22Rv1 (cell line): ENCODE results near the gene CATSPERB.

Experiments used
- ZFX ChIP-seq: fragments of 450-650 bp; IDR thresholded peaks from 2 replicates; pipeline ENCODE4 v1.6.1; 2017; ENCODE audit warnings: antibody characterized with exemption, borderline replicate concordance
- TF ChIP-seq, protein P1 (sequence below): fragments of 450-650 bp; IDR thresholded peaks from 2 replicates; pipeline ENCODE4 v1.5.1; 2017; ENCODE audit warnings: mild to moderate bottlenecking

DNA sequence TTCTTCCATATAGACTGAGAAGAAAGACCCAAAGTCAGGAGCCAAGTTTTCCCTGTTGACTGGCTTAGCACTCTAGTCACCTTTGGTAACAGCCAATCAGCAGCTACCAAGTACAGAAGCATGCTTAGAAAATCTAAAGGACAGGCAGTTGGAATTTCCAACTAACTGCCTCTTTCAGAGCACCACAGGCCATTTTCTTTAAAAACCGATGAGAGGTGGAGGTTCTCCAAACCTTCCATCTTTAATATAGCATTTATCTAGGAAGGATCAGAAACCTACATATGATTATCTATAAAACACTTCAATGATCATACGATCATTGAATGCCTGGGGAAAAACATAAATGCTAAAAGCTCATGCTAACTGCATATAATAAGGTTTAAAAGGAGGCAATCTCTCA, at the start of gene CATSPERB:
- TF ChIP-seq, protein P1, sequence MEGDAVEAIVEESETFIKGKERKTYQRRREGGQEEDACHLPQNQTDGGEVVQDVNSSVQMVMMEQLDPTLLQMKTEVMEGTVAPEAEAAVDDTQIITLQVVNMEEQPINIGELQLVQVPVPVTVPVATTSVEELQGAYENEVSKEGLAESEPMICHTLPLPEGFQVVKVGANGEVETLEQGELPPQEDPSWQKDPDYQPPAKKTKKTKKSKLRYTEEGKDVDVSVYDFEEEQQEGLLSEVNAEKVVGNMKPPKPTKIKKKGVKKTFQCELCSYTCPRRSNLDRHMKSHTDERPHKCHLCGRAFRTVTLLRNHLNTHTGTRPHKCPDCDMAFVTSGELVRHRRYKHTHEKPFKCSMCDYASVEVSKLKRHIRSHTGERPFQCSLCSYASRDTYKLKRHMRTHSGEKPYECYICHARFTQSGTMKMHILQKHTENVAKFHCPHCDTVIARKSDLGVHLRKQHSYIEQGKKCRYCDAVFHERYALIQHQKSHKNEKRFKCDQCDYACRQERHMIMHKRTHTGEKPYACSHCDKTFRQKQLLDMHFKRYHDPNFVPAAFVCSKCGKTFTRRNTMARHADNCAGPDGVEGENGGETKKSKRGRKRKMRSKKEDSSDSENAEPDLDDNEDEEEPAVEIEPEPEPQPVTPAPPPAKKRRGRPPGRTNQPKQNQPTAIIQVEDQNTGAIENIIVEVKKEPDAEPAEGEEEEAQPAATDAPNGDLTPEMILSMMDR: no peak
- TF ChIP-seq ZFX: no peak
